Epithelial cell of proximal tubule (primary cell): Measurements from ENCODE around the gene TTLL10. TPM values are rescaled to one million over a fixed set of nuclear protein-coding genes. Genes with fewer than 3 reads are reported as not detected.

Source experiments
- DNase-seq: peaks from one replicate; pipeline ENCODE4 v3.0.0-alpha.2; 2011; ENCODE audit warnings: low read depth
- H3K4me3 ChIP-seq: 2 replicates; pipeline ENCODE4 v1.5.1; 2011; ENCODE audit warnings: low read depth, mild to moderate bottlenecking, low read length
- total RNA-seq: library from RNA; depleted of rRNA; stranded (reverse); fragments of >200 nt; gene quantifications from 2 replicates; pipeline ENCODE4 v1.2.3, GENCODE V29; 2015
- TF ChIP-seq, protein P1 (sequence below): conservative IDR thresholded peaks from 2 replicates; pipeline ENCODE4 v1.5.1; 2012; ENCODE audit warnings: low read depth, mild to moderate bottlenecking, low read length

TTLL10 gene
- total RNA-seq, 1 donor from 2014 or later: not detected

DNA sequence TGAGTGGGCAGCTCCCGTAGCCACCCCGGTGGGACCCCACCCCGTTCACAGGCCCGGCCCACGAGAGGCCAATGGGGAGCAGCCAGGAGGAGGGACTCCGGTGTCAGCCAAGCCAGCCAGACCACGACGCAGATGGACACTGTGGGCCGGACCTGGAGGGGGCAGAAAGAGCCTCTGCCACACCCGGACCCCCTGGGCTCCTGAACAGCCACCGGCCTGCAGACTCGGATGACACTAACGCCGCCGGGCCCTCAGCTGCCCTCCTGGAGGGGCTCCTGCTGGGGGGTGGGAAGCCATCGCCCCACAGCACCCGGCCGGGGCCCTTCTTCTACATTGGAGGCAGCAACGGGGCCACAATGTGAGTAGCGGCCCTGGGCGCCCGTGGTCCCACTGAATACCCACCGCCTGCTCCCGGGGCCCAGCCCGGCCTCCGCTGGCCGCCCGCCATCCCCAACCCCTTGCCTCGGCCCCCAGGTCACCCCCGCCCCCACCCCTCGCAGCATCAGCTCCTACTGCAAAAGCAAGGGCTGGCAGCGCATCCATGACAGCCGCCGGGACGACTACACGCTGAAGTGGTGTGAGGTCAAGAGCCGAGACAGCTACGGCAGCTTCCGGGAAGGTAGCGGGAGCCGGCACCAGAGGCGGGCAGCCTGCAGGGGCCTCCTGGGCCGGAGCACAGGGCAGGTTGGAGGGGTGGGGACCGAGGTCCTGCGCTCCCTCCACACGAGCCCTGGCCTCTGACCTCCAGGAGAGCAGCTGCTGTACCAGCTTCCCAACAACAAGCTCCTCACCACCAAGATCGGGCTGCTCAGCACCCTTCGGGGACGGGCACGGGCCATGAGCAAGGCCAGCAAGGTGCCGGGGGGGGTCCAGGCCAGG lies 6.5 kb downstream of the TTLL10 start:
- TF ChIP-seq, protein P1, sequence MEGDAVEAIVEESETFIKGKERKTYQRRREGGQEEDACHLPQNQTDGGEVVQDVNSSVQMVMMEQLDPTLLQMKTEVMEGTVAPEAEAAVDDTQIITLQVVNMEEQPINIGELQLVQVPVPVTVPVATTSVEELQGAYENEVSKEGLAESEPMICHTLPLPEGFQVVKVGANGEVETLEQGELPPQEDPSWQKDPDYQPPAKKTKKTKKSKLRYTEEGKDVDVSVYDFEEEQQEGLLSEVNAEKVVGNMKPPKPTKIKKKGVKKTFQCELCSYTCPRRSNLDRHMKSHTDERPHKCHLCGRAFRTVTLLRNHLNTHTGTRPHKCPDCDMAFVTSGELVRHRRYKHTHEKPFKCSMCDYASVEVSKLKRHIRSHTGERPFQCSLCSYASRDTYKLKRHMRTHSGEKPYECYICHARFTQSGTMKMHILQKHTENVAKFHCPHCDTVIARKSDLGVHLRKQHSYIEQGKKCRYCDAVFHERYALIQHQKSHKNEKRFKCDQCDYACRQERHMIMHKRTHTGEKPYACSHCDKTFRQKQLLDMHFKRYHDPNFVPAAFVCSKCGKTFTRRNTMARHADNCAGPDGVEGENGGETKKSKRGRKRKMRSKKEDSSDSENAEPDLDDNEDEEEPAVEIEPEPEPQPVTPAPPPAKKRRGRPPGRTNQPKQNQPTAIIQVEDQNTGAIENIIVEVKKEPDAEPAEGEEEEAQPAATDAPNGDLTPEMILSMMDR: no peak
- no peak for DNase-seq
- H3K4me3 ChIP-seq: no peak overlapping the region

- TF ChIP-seq, protein P1: no peak
- H3K4me3 ChIP-seq: no peak overlapping the region
- no peak for DNase-seq
These were observed 7.7 kb downstream of the TTLL10 start for GRCh38 chr1:1181129-1181937.

DNA sequence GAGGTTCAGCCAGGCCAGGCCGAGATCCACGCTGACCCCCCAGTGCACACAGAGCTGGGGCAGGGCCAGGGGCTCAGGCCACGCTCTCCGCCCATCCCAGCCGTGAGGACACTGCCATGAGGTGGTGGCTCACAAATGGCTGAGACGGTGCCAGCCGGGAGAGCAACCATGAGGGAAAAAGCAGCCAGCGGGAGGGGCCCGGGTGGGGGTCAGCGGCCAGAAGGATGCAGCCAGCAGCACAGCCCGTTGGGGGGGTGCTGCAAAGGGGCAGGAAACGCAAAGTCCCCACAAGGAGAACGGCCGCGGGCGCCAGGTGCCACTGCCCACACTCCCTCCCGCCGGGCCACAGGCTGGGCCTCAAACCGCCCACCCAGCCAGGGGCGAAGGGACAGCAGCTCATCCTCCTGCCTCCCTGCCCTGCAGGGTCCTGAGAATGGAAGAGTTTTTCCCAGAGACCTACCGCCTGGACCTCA lies 8.3 kb downstream of the TTLL10 start:
- DNase-seq: no peak
- no peak overlapping the region for H3K4me3 ChIP-seq
- TF ChIP-seq, protein P1: no peak

DNA sequence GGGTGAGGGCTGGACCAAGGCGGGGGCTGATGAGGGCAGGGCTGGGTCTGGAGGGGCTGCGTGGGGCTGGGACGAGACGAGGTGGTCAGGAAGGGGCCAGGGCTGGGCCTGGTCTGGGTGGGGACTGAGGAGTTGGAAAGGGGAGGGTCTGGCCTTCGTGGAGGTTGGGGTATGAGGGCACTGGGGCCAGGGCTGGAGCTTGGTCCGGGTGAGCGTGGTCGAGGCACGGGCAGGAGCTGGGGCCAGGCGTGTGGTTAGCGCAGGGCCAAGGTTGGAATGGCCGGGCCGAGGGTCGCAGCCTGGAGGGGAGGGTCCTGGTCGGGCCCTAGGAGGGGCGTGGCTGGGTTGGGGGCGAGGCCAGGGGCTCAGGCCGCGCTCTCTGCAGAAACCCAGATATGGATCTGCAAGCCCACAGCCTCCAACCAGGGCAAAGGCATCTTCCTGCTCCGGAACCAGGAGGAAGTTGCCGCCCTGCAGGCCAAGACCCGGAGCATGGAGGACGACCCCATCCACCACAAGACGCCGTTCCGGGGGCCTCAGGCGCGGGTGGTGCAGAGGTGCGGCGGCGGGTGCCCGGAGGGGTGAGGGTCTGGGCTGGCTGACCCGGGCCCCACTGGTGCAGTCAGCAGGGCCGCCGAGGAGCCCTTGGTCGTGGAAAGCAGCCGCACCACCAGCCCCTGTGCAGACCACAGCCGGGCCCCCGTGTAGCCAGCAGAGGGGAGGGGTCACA lies 9.0 kb downstream of the TTLL10 start:
- TF ChIP-seq, protein P1: no peak
- DNase-seq: no peak
- no peak overlapping the region for H3K4me3 ChIP-seq

DNA sequence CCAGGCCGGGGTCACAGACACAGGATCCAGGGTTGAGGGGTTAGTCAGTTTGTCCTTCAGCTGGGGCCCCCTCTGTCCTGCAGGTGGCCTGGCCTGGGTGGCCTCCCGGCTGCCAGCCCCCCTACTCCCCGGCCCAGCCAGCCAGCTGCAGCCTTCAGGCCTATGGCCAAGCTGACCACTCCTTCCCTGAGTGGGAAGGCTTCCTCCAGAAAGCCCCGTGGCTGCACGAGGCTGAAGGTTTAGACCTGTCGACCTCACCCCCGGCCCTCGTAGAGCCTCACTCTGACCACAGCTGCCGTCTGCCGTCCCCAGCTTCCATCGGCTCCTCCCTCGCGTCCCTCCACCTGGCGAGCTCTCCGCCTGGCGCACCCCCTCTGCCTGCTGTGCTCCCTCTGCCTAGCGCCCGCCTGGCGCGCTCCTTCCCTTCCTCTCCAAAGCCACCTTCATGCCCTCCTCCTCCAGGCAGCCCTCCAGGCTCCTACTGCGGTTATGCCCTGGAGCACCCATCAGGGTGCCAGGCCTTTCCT lies 9.6 kb downstream of the TTLL10 start:
- no peak overlapping the region for H3K4me3 ChIP-seq
- DNase-seq: no peak
- TF ChIP-seq, protein P1: no peak

DNA sequence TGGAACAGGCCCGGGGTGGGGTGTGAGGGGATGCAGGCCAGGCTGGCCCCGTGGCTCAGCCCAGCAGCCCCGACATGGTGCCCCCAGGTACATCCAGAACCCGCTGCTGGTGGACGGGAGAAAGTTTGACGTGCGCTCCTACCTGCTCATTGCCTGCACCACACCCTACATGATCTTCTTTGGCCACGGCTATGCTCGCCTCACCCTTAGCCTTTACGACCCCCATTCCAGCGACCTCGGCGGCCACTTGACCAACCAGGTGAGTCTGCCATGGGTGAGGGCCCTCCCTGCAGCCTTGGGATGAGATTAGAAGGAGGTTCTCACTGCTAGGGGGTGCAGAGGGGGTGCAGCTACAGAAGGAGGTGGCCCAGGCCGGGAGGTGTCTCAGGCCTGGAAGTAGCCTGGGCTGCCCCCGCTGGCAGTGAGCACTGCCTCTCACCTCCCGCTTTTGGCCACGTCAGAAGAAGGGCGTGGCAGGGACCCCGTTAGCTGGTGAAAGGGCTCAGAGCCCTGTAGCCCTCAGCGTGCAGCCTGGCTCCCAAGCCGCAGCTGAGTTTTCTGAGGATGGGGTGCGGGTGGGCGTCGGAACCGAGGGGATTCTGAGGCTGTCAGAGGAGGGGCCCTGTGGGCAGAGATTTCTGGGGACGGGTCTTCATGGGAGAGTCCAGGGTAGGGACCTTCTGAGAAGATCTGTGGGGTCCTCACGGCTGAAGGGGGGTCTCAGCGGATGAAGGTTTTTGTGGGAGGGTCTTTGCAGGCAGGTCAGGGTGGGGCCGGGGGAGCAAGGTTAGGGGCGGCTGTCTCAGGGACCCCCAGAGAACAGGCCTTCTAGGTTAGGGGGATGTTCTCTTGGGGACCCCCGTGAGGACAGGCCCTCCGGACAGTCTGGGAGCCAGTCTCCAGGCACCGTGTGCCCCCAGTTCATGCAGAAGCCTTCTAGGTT lies 10.4 kb downstream of the TTLL10 start:
- H3K4me3 ChIP-seq: no peak overlapping the region
- TF ChIP-seq, protein P1: no peak
- no peak for DNase-seq
